ENCODE measurements around the gene DGKZ.

DGKZ gene

GRCh38 chr11:46309814-46310259 is 37.4 kb upstream of the DGKZ start:
- Histone ChIP-seq H3K4me2 (ENCODE audit: insufficient read depth, low read length, poor library complexity, severe bottlenecking) (no peak overlapping the region), H3K9ac (ENCODE audit: low read depth, low read length, poor library complexity) (no peak overlapping the region), H3K36me3 (replicated peaks in 1 of 2; ENCODE audit: control insufficient read depth in 2 of 2, insufficient read depth in 2 of 2, low read length in 2 of 2) (no peaks in the 10 kb centered on the region), H3K27me3 (ENCODE audit: control insufficient read depth in 3 of 3, insufficient read depth in 3 of 3, low read depth in 1 of 3, low read length in 3 of 3) (peaks cover 0 to 7% (median 0%) of the 10 kb centered on the region in 3 experiments), H4K91ac (ENCODE audit: low read depth, low read length, poor library complexity) (no peak overlapping the region), H4K8ac (ENCODE audit: low read depth, low read length) (no peak overlapping the region), H2AK5ac (ENCODE audit: low read depth, low read length) (no peak overlapping the region), H2BK15ac (ENCODE audit: low read length) (no peak overlapping the region), H3K14ac (ENCODE audit: low read length) (no peak overlapping the region), H3K27ac (replicated peaks; ENCODE audit: low read length) (no peak overlapping the region), H3K4me3 (ENCODE audit: low read length in 2 of 2) (no peak overlapping the region), H3K18ac (ENCODE audit: low read length) (no peak overlapping the region), H2BK5ac (ENCODE audit: low read length) (no peak overlapping the region), H3K4me1 (ENCODE audit: control insufficient read depth in 2 of 2, insufficient read depth in 1 of 2, low read depth in 1 of 2, low read length in 2 of 2) (peaks cover 3 to 13% of the 10 kb centered on the region in 2 donors), H3K23ac (ENCODE audit: low read depth, low read length, poor library complexity) (no peak overlapping the region), H3K4ac (ENCODE audit: low read length) (no peak overlapping the region), H2AFZ (ENCODE audit: low read length) (no peak overlapping the region), H2BK12ac (ENCODE audit: low read length) (no peak overlapping the region), H3K9me3 (replicated peaks in 1 of 2; ENCODE audit: control insufficient read depth in 2 of 2, insufficient read depth in 1 of 2, low read depth in 1 of 2, low read length in 2 of 2) (no peaks in the 10 kb centered on the region), H2BK120ac (ENCODE audit: low read depth, low read length) (no peak overlapping the region), H3K79me1 (ENCODE audit: low read depth, low read length) (no peaks in the 10 kb centered on the region)
- DNase-seq (ENCODE audit: low spot score), result no peak
- no CpG with 5 or more reads among the region's 4 CpGs for WGBS, 2 donors (ENCODE audit: extremely low coverage in 2 of 2, insufficient read length in 2 of 2, insufficient replicate concordance in 1 of 2)

GRCh38 chr11:46315033-46315738 is 32.1 kb upstream of the DGKZ start:
- Histone ChIP-seq H4K91ac (ENCODE audit: low read depth, low read length, poor library complexity) (no peak overlapping the region), H3K4me1 (ENCODE audit: control insufficient read depth in 2 of 2, insufficient read depth in 1 of 2, low read depth in 1 of 2, low read length in 2 of 2) (no peaks in the 10 kb centered on the region), H3K4ac (ENCODE audit: low read length) (no peak overlapping the region), H2AFZ (ENCODE audit: low read length) (peak overlapping the region; percentile 3), H3K18ac (ENCODE audit: low read length) (no peak overlapping the region), H3K27me3 (ENCODE audit: control insufficient read depth in 3 of 3, insufficient read depth in 3 of 3, low read depth in 1 of 3, low read length in 3 of 3) (peaks cover 0 to 7% (median 0%) of the 10 kb centered on the region in 3 experiments), H3K4me2 (ENCODE audit: insufficient read depth, low read length, poor library complexity, severe bottlenecking) (no peak overlapping the region), H3K36me3 (replicated peaks in 1 of 2; ENCODE audit: control insufficient read depth in 2 of 2, insufficient read depth in 2 of 2, low read length in 2 of 2) (peaks cover 0 to 1% of the 10 kb centered on the region in 2 donors), H3K4me3 (ENCODE audit: low read length in 2 of 2) (no peak overlapping the region), H3K23ac (ENCODE audit: low read depth, low read length, poor library complexity) (no peak overlapping the region), H3K9ac (ENCODE audit: low read depth, low read length, poor library complexity) (no peak overlapping the region), H3K9me3 (replicated peaks in 1 of 2; ENCODE audit: control insufficient read depth in 2 of 2, insufficient read depth in 1 of 2, low read depth in 1 of 2, low read length in 2 of 2) (no peaks in the 10 kb centered on the region), H2BK15ac (ENCODE audit: low read length) (no peak overlapping the region), H2AK5ac (ENCODE audit: low read depth, low read length) (no peak overlapping the region), H2BK5ac (ENCODE audit: low read length) (no peak overlapping the region), H2BK120ac (ENCODE audit: low read depth, low read length) (no peak overlapping the region), H3K14ac (ENCODE audit: low read length) (no peak overlapping the region), H3K79me1 (ENCODE audit: low read depth, low read length) (no peaks in the 10 kb centered on the region), H3K27ac (replicated peaks; ENCODE audit: low read length) (no peak overlapping the region), H2BK12ac (ENCODE audit: low read length) (no peak overlapping the region), H4K8ac (ENCODE audit: low read depth, low read length) (no peak overlapping the region)
- peak; percentile 77 for DNase-seq (ENCODE audit: low spot score)
- WGBS, 2 donors (ENCODE audit: extremely low coverage in 2 of 2, insufficient read length in 2 of 2, insufficient replicate concordance in 1 of 2), result no CpG with 5 or more reads among the region's 16 CpGs

- peak overlapping the region; percentile 54 for H2BK5ac ChIP-seq (ENCODE audit: low read length)
Measured at GRCh38 chr11:46315783-46316563, 31.3 kb upstream of the DGKZ start.

GRCh38 chr11:46319074-46319453 is 28.2 kb upstream of the DGKZ start:
- Histone ChIP-seq H3K9me3 (replicated peaks in 1 of 2; ENCODE audit: control insufficient read depth in 2 of 2, insufficient read depth in 1 of 2, low read depth in 1 of 2, low read length in 2 of 2) (no peaks in the 10 kb centered on the region), H3K4me1 (ENCODE audit: control insufficient read depth in 2 of 2, insufficient read depth in 1 of 2, low read depth in 1 of 2, low read length in 2 of 2) (no peaks in the 10 kb centered on the region), H4K91ac (ENCODE audit: low read depth, low read length, poor library complexity) (no peak overlapping the region), H3K27ac (replicated peaks; ENCODE audit: low read length) (no peak overlapping the region), H3K4me2 (ENCODE audit: insufficient read depth, low read length, poor library complexity, severe bottlenecking) (no peak overlapping the region), H3K23ac (ENCODE audit: low read depth, low read length, poor library complexity) (no peak overlapping the region), H2AK5ac (ENCODE audit: low read depth, low read length) (peak overlapping the region; percentile 9), H3K36me3 (replicated peaks in 1 of 2; ENCODE audit: control insufficient read depth in 2 of 2, insufficient read depth in 2 of 2, low read length in 2 of 2) (peaks cover 0 to 1% of the 10 kb centered on the region in 2 donors), H3K79me1 (ENCODE audit: low read depth, low read length) (no peaks in the 10 kb centered on the region), H3K4ac (ENCODE audit: low read length) (no peak overlapping the region), H2BK15ac (ENCODE audit: low read length) (no peak overlapping the region), H3K14ac (ENCODE audit: low read length) (no peak overlapping the region), H3K18ac (ENCODE audit: low read length) (peak overlapping the region; percentile 8), H2BK5ac (ENCODE audit: low read length) (no peak overlapping the region), H3K27me3 (ENCODE audit: control insufficient read depth in 3 of 3, insufficient read depth in 3 of 3, low read depth in 1 of 3, low read length in 3 of 3) (peaks cover 0 to 7% (median 0%) of the 10 kb centered on the region in 3 experiments), H2AFZ (ENCODE audit: low read length) (peak overlapping the region; percentile 76), H3K4me3 (ENCODE audit: low read length in 2 of 2) (no peak overlapping the region), H2BK12ac (ENCODE audit: low read length) (no peak overlapping the region), H3K9ac (ENCODE audit: low read depth, low read length, poor library complexity) (no peak overlapping the region), H2BK120ac (ENCODE audit: low read depth, low read length) (no peak overlapping the region), H4K8ac (ENCODE audit: low read depth, low read length) (no peak overlapping the region)
- WGBS, 2 donors (ENCODE audit: extremely low coverage in 2 of 2, insufficient read length in 2 of 2, insufficient replicate concordance in 1 of 2), result no CpG with 5 or more reads among the region's 5 CpGs
- no peak for DNase-seq (ENCODE audit: low spot score)

More at GRCh38 chr11:46315783-46316563, 31.3 kb upstream of the DGKZ start:
- Histone ChIP-seq H4K91ac (ENCODE audit: low read depth, low read length, poor library complexity) (no peak overlapping the region), H3K14ac (ENCODE audit: low read length) (no peak overlapping the region), H3K79me1 (ENCODE audit: low read depth, low read length) (no peaks in the 10 kb centered on the region), H3K27me3 (ENCODE audit: control insufficient read depth in 3 of 3, insufficient read depth in 3 of 3, low read depth in 1 of 3, low read length in 3 of 3) (peaks cover 0 to 7% (median 0%) of the 10 kb centered on the region in 3 experiments), H3K36me3 (replicated peaks in 1 of 2; ENCODE audit: control insufficient read depth in 2 of 2, insufficient read depth in 2 of 2, low read length in 2 of 2) (peaks cover 0 to 1% of the 10 kb centered on the region in 2 donors), H3K9ac (ENCODE audit: low read depth, low read length, poor library complexity) (peak overlapping the region; percentile 55), H2AK5ac (ENCODE audit: low read depth, low read length) (peak overlapping the region; percentile 83), H3K27ac (replicated peaks; ENCODE audit: low read length) (no peak overlapping the region), H3K4me3 (ENCODE audit: low read length in 2 of 2) (peak overlapping the region in 1 of 2 donors; percentile 6), H3K4me2 (ENCODE audit: insufficient read depth, low read length, poor library complexity, severe bottlenecking) (no peak overlapping the region), H3K18ac (ENCODE audit: low read length) (no peak overlapping the region), H2AFZ (ENCODE audit: low read length) (peak overlapping the region; percentile 29), H3K9me3 (replicated peaks in 1 of 2; ENCODE audit: control insufficient read depth in 2 of 2, insufficient read depth in 1 of 2, low read depth in 1 of 2, low read length in 2 of 2) (no peaks in the 10 kb centered on the region), H2BK15ac (ENCODE audit: low read length) (no peak overlapping the region), H3K4ac (ENCODE audit: low read length) (no peak overlapping the region), H3K4me1 (ENCODE audit: control insufficient read depth in 2 of 2, insufficient read depth in 1 of 2, low read depth in 1 of 2, low read length in 2 of 2) (no peaks in the 10 kb centered on the region), H3K23ac (ENCODE audit: low read depth, low read length, poor library complexity) (no peak overlapping the region), H2BK12ac (ENCODE audit: low read length) (peak overlapping the region; percentile 64), H4K8ac (ENCODE audit: low read depth, low read length) (no peak overlapping the region), H2BK120ac (ENCODE audit: low read depth, low read length) (peak overlapping the region; percentile 12)
- no peak for DNase-seq (ENCODE audit: low spot score)
- no CpG with 5 or more reads among the region's 12 CpGs for WGBS, 2 donors (ENCODE audit: extremely low coverage in 2 of 2, insufficient read length in 2 of 2, insufficient replicate concordance in 1 of 2)

Measured in neuronal stem cell (in vitro differentiated cells).